Endodermal cell (in vitro differentiated cells): ENCODE results near the gene UFSP1. TPM values are rescaled to one million over a fixed set of nuclear protein-coding genes. Genes with fewer than 3 reads are reported as not detected.
A peak's percentile ranks its signal among the peaks of the same experiment; 100 is the strongest.

Experiments
- DNase-seq: peaks from one replicate; pipeline ENCODE4 v3.0.0-alpha.2; 2017
- H3K27ac ChIP-seq: 2 replicates; pipeline ENCODE4 v1.5.1; 2013; ENCODE audit warnings: mild to moderate bottlenecking, low read depth, low read length, moderate library complexity
- H3K27me3 ChIP-seq: 2 replicates; pipeline ENCODE4 v1.6.1; 2013; ENCODE audit warnings: mild to moderate bottlenecking, low read length, moderate library complexity; ENCODE audit not compliant: insufficient read depth, control insufficient read depth, poor library complexity, severe bottlenecking
- H3K36me3 ChIP-seq: 2 replicates; pipeline ENCODE4 v1.7.0; 2013; ENCODE audit warnings: mild to moderate bottlenecking, low read length, moderate library complexity; ENCODE audit not compliant: control insufficient read depth, insufficient read depth
- H3K4me1 ChIP-seq: one replicate; pipeline ENCODE4 v1.7.0; 2013; ENCODE audit warnings: low read length; ENCODE audit not compliant: control insufficient read depth, insufficient read depth
- H3K4me3 ChIP-seq: 2 replicates; pipeline ENCODE4 v1.5.1; 2013; ENCODE audit warnings: mild to moderate bottlenecking, low read length, moderate library complexity
- H3K9ac ChIP-seq: 2 replicates; pipeline ENCODE4 v1.6.1; 2013; ENCODE audit warnings: mild to moderate bottlenecking, low read length, moderate library complexity; ENCODE audit not compliant: poor library complexity, severe bottlenecking; ENCODE audit errors: extremely low read depth
- H3K9me3 ChIP-seq: 2 replicates; pipeline ENCODE4 v1.6.1; 2013; ENCODE audit warnings: mild to moderate bottlenecking, low read length, moderate library complexity; ENCODE audit not compliant: control insufficient read depth
- H3K27ac Mint-ChIP-seq: 2 replicates; pipeline ENCODE4 v1.8.0; 2020; ENCODE audit warnings: mixed read lengths
- H3K27me3 Mint-ChIP-seq: 2 replicates; pipeline ENCODE4 v1.8.0; 2021; ENCODE audit warnings: mild to moderate bottlenecking, mixed read lengths; ENCODE audit not compliant: insufficient read depth
- H3K36me3 Mint-ChIP-seq: 2 replicates; pipeline ENCODE4 v1.8.0; 2020; ENCODE audit warnings: low read depth, mixed read lengths
- H3K4me1 Mint-ChIP-seq: 2 replicates; pipeline ENCODE4 v1.8.0; 2020; ENCODE audit warnings: mixed read lengths
- H3K4me3 Mint-ChIP-seq: 2 replicates; pipeline ENCODE4 v1.8.0; 2020; ENCODE audit warnings: mild to moderate bottlenecking, moderate library complexity, mixed read lengths
- H3K9me3 Mint-ChIP-seq: 2 replicates; pipeline ENCODE4 v1.8.0; 2020; ENCODE audit warnings: mild to moderate bottlenecking, mixed read lengths
- CTCF ChIP-seq: fragments of 200-600 bp; sonication (generic); conservative IDR thresholded peaks from 2 replicates; pipeline ENCODE4 v1.5.0; 2021; ENCODE audit warnings: antibody characterized with exemption, mild to moderate bottlenecking
- WGBS, 2 experiments: methylation state at CpG; one replicate each; pipeline versions ENCODE4 v1.1.5 to v1.1.7; 2013; ENCODE audit warnings: missing lambda C conversion rate in 2 of 2, mixed read lengths in 1 of 2; ENCODE audit not compliant: insufficient coverage in 1 of 2, insufficient read length in 1 of 2; 5-methylcytosine and 5-hydroxymethylcytosine counted together
- total RNA-seq, 2 donors: library from RNA; stranded (reverse); fragmentation: NEBNext Ultra II Directional in 1 of 2; extraction: Animal tissue kit (Norgen Biotek cat#: 25700) in 1 of 2; gene quantifications; 2 replicates in 1 of 2; 3 replicates in 1 of 2; pipeline ENCODE4 v1.2.1, GENCODE V29; 2021

UFSP1 gene
- total RNA-seq, 2 donors from 2014 or later = 3.7 to 4.0 TPM

- peaks cover 9% of the 10 kb centered on the region for H3K27me3 ChIP-seq
- DNase-seq = peak; percentile 94
- H3K9me3 ChIP-seq = no peaks in the 10 kb centered on the region
- Mint-ChIP-seq H3K27me3 (peaks cover 9% of the 10 kb centered on the region), H3K4me1 (peaks cover 10% of the 10 kb centered on the region), H3K36me3 (peaks cover 2% of the 10 kb centered on the region), H3K4me3 (peak overlapping the region; percentile 56), H3K9me3 (no peaks in the 10 kb centered on the region), H3K27ac (no peak overlapping the region)
- 0 to 3% methylated on average over 7 to 83 of the region's 83 CpGs for WGBS, 2 experiments
- H3K36me3 ChIP-seq = no peaks in the 10 kb centered on the region
- no peaks in the 10 kb centered on the region for H3K4me1 ChIP-seq
- no peak overlapping the region for H3K9ac ChIP-seq
- H3K4me3 ChIP-seq = peak overlapping the region; percentile 73
- peak; percentile 96 for TF ChIP-seq CTCF
- H3K27ac ChIP-seq = no peak overlapping the region
These were observed 5.6 kb upstream of the UFSP1 start for GRCh38 chr7:100894860-100895700.

GRCh38 chr7:100893910-100894721, 4.6 kb upstream of the UFSP1 start:
- Mint-ChIP-seq H3K27me3 (peaks cover 9% of the 10 kb centered on the region), H3K36me3 (peaks cover 2% of the 10 kb centered on the region), H3K4me1 (peaks cover 10% of the 10 kb centered on the region), H3K4me3 (peak overlapping the region; percentile 56), H3K27ac (no peak overlapping the region), H3K9me3 (no peaks in the 10 kb centered on the region)
- H3K9ac ChIP-seq = no peak overlapping the region
- H3K4me3 ChIP-seq = no peak overlapping the region
- no peak for TF ChIP-seq CTCF
- H3K27me3 ChIP-seq = peaks cover 9% of the 10 kb centered on the region
- no peaks in the 10 kb centered on the region for H3K36me3 ChIP-seq
- H3K4me1 ChIP-seq = no peaks in the 10 kb centered on the region
- H3K27ac ChIP-seq = no peak overlapping the region
- H3K9me3 ChIP-seq = no peaks in the 10 kb centered on the region
- WGBS, 2 experiments = 54 to 55% methylated on average over 23 to 40 of the region's 40 CpGs
- DNase-seq = peak; percentile 71

GRCh38 chr7:100893318-100893895, 3.9 kb upstream of the UFSP1 start:
- Mint-ChIP-seq H3K27me3 (peaks cover 9% of the 10 kb centered on the region), H3K9me3 (no peaks in the 10 kb centered on the region), H3K4me1 (peaks cover 14% of the 10 kb centered on the region), H3K27ac (no peak overlapping the region), H3K36me3 (peaks cover 5% of the 10 kb centered on the region), H3K4me3 (no peak overlapping the region)
- DNase-seq = no peak
- Histone ChIP-seq H3K9ac (no peak overlapping the region), H3K27me3 (peaks cover 9% of the 10 kb centered on the region), H3K4me3 (no peak overlapping the region), H3K4me1 (peaks cover 2% of the 10 kb centered on the region), H3K9me3 (no peaks in the 10 kb centered on the region), H3K27ac (no peak overlapping the region), H3K36me3 (peaks cover 5% of the 10 kb centered on the region)
- TF ChIP-seq CTCF = no peak
- 94 to 95% methylated on average over 19 to 32 of the region's 32 CpGs for WGBS, 2 experiments
